ENCODE data around the gene SYT12. TPM values are rescaled to one million over a fixed set of nuclear protein-coding genes. Genes with fewer than 3 reads are reported as not detected.

SYT12 gene
- total and polyA plus RNA-seq, 4 donors, result 0.47 to 12.1 (median 1.4) TPM

DNA sequence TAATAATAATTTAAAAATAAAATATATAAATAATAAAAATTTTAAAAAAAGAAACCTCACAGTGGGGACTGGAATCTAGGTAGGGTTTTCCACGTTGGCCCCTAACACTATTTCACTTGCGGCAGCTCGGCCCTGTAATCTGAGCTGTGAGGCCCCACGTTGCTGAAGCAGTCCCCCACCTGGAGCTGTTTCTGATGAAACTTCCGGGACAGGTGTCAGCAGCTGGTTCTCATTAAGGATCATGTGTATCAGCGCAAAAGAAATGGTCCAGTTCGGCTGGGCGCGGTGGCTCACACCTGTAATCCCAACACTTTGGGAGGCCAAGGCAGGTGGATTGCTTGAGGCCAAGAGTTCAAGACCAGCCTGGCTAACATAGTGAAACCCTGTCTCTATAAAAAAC lies 51.0 kb downstream of the SYT12 start:
- TF ChIP-seq, protein P1, sequence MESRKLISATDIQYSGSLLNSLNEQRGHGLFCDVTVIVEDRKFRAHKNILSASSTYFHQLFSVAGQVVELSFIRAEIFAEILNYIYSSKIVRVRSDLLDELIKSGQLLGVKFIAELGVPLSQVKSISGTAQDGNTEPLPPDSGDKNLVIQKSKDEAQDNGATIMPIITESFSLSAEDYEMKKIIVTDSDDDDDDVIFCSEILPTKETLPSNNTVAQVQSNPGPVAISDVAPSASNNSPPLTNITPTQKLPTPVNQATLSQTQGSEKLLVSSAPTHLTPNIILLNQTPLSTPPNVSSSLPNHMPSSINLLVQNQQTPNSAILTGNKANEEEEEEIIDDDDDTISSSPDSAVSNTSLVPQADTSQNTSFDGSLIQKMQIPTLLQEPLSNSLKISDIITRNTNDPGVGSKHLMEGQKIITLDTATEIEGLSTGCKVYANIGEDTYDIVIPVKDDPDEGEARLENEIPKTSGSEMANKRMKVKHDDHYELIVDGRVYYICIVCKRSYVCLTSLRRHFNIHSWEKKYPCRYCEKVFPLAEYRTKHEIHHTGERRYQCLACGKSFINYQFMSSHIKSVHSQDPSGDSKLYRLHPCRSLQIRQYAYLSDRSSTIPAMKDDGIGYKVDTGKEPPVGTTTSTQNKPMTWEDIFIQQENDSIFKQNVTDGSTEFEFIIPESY (IDR thresholded peaks at IDR 0.05), result no peak
- TF ChIP-seq RXRA (IDR thresholded peaks at IDR 0.05), result no peak
- no peak for TF ChIP-seq FOXA2 (IDR thresholded peaks at IDR 0.05)
- TF ChIP-seq, protein P2, sequence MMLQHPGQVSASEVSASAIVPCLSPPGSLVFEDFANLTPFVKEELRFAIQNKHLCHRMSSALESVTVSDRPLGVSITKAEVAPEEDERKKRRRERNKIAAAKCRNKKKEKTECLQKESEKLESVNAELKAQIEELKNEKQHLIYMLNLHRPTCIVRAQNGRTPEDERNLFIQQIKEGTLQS (IDR thresholded peaks at IDR 0.05), result no peak
- no peak for TF ChIP-seq NR2F2 (IDR thresholded peaks at IDR 0.05)
- TF ChIP-seq GABPA (IDR thresholded peaks at IDR 0.05 in 1 of 2, conservative IDR thresholded peaks at IDR 0.05 in 1 of 2), result no peak
- TF ChIP-seq CTCF (IDR thresholded peaks at IDR 0.05; ENCODE audit: low read depth, low read length, missing input control), result no peak
- no peak for TF ChIP-seq JUND (IDR thresholded peaks at IDR 0.05)
- no peak for TF ChIP-seq MAX (IDR thresholded peaks at IDR 0.05)
- TF ChIP-seq, protein P3, sequence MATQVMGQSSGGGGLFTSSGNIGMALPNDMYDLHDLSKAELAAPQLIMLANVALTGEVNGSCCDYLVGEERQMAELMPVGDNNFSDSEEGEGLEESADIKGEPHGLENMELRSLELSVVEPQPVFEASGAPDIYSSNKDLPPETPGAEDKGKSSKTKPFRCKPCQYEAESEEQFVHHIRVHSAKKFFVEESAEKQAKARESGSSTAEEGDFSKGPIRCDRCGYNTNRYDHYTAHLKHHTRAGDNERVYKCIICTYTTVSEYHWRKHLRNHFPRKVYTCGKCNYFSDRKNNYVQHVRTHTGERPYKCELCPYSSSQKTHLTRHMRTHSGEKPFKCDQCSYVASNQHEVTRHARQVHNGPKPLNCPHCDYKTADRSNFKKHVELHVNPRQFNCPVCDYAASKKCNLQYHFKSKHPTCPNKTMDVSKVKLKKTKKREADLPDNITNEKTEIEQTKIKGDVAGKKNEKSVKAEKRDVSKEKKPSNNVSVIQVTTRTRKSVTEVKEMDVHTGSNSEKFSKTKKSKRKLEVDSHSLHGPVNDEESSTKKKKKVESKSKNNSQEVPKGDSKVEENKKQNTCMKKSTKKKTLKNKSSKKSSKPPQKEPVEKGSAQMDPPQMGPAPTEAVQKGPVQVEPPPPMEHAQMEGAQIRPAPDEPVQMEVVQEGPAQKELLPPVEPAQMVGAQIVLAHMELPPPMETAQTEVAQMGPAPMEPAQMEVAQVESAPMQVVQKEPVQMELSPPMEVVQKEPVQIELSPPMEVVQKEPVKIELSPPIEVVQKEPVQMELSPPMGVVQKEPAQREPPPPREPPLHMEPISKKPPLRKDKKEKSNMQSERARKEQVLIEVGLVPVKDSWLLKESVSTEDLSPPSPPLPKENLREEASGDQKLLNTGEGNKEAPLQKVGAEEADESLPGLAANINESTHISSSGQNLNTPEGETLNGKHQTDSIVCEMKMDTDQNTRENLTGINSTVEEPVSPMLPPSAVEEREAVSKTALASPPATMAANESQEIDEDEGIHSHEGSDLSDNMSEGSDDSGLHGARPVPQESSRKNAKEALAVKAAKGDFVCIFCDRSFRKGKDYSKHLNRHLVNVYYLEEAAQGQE (IDR thresholded peaks at IDR 0.05), result no peak
- TF ChIP-seq HNF4G (IDR thresholded peaks at IDR 0.05), result no peak
- TF ChIP-seq HNF4A (conservative IDR thresholded peaks at IDR 0.05), result no peak
- TF ChIP-seq EGR1 (IDR thresholded peaks at IDR 0.05; ENCODE audit: low read depth in 2 of 2), result no peak
- TF ChIP-seq SP1 (IDR thresholded peaks at IDR 0.05), result no peak
- no peak for TF ChIP-seq FOXA1 (IDR thresholded peaks at IDR 0.05)
- no peak for TF ChIP-seq RAD21 (IDR thresholded peaks at IDR 0.05)
- TF ChIP-seq YY1 (IDR thresholded peaks at IDR 0.05), result no peak
- H3K4me1 ChIP-seq (ENCODE audit: control insufficient read depth in 4 of 4, insufficient read depth in 4 of 4, low read length in 3 of 4), result peaks cover 2 to 14% (median 9%) of the 10 kb centered on the region in 4 donors
- H3K27me3 ChIP-seq (ENCODE audit: control insufficient read depth in 4 of 4, insufficient read depth in 4 of 4, low read length in 3 of 4), result no peaks in the 10 kb centered on the region
- peaks cover 0 to 3% (median 1%) of the 10 kb centered on the region in 4 donors for H3K36me3 ChIP-seq (ENCODE audit: control insufficient read depth in 4 of 4, insufficient read depth in 3 of 4, low read depth in 1 of 4, low read length in 3 of 4)
- WGBS, result 92% methylated on average over 9 of the region's 9 CpGs
- no peak for DNase-seq (ENCODE audit: low spot score)
- no peak overlapping the region for H3K27ac ChIP-seq (ENCODE audit: low read depth in 1 of 2, low read length in 2 of 2)
- no peak overlapping the region for H3K9ac ChIP-seq (ENCODE audit: low read depth in 1 of 2, low read length in 2 of 2)
- H3K4me3 ChIP-seq (ENCODE audit: low read depth in 1 of 3, low read length in 3 of 3), result no peak overlapping the region
- H3K9me3 ChIP-seq (ENCODE audit: control insufficient read depth in 4 of 4, low read length in 3 of 4), result no peaks in the 10 kb centered on the region
